A549 (cell line): ENCODE results near the gene PRMT9. TPM values are rescaled to one million over a fixed set of nuclear protein-coding genes. Genes with fewer than 3 reads are reported as not detected.

Source experiments
- ATAC-seq, 2 experiments: fragments of 200-7000 bp in 1 of 2; fragments of >200 bp in 1 of 2; cut with Nextera tagmentation in 1 of 2; cut with Tn5 transposase in 1 of 2; 3 replicates each; pipeline versions ENCODE4 v1.8.0 to v1.9.1; 2018 to 2020; ENCODE audit warnings: mild to moderate bottlenecking in 1 of 2, moderate library complexity in 1 of 2
- CTCF ChIA-PET: fragments of 300-600 bp; sonication (Branson Sonifier 250); formaldehyde crosslinking; extraction: SDS; loops from one replicate; lab custom pipeline; 2021; ENCODE audit warnings: antibody characterized with exemption, inconsistent platforms; lab: Yijun Ruan, JAX
- POLR2A ChIA-PET: fragments of 350-600 bp; formaldehyde crosslinking; extraction: SDS; loops from one replicate; lab custom pipeline; 2021; ENCODE audit warnings: antibody characterized with exemption, inconsistent platforms; lab: Yijun Ruan, JAX
- DNase-seq, 2 experiments: peaks; one replicate each; pipeline versions ENCODE4 v3.0.0 to v3.0.0-alpha.2; 2011 to 2016; ENCODE audit warnings: low read depth in 1 of 2, low spot score in 1 of 2
- FAIRE-seq: peaks from 2 replicates; lab custom pipeline; 2011; peaks lifted over from hg19 to GRCh38; lab: Jason Lieb, UNC
- H3K27ac ChIP-seq, 2 experiments: fragments of >200 bp; sonication (Bioruptor Twin); formaldehyde crosslinking; 3 replicates each; pipeline ENCODE4 v1.5.1; 2016 to 2017
- H3K4me1 ChIP-seq: fragments of >200 bp; sonication (Bioruptor Twin); formaldehyde crosslinking; 3 replicates; pipeline ENCODE4 v1.6.1; 2016
- H3K4me2 ChIP-seq: fragments of >200 bp; sonication (Bioruptor Twin); formaldehyde crosslinking; 3 replicates; pipeline ENCODE4 v1.6.1; 2016
- H3K4me3 ChIP-seq: fragments of >200 bp; sonication (Bioruptor Twin); formaldehyde crosslinking; 3 replicates; pipeline ENCODE4 v1.5.1; 2016
- H3K9me3 ChIP-seq: fragments of >200 bp; sonication (Bioruptor Twin); formaldehyde crosslinking; 3 replicates; pipeline ENCODE4 v1.6.1; 2016
- CBX8 ChIP-seq: fragments of 200-600 bp; sonication (generic); IDR thresholded peaks from 2 replicates; pipeline ENCODE4 v1.6.1; 2016
- CEBPB ChIP-seq, 2 experiments: fragments of >200 bp in 1 of 2; sonication (Bioruptor Twin) in 1 of 2; formaldehyde crosslinking in 1 of 2; IDR thresholded peaks; 2 replicates each; pipeline ENCODE4 v1.6.1; 2012 to 2016
- CHD2 ChIP-seq: fragments of 150-350 bp; IDR thresholded peaks from 2 replicates; pipeline ENCODE4 v1.6.1; 2014; ENCODE audit warnings: low read length; ENCODE audit not compliant: partially characterized antibody
- EHMT2 ChIP-seq: fragments of 200-600 bp; sonication (generic); IDR thresholded peaks from 2 replicates; pipeline ENCODE4 v1.6.1; 2016; ENCODE audit warnings: antibody characterized with exemption, low read depth, mild to moderate bottlenecking, moderate library complexity
- EP300 ChIP-seq, 2 experiments: fragments of >200 bp; sonication (Bioruptor Twin); formaldehyde crosslinking; IDR thresholded peaks; 2 replicates in 1 of 2; 3 replicates in 1 of 2; pipeline ENCODE4 v1.6.1; 2016 to 2017
- ESRRA ChIP-seq: fragments of 150-350 bp; IDR thresholded peaks from 2 replicates; pipeline ENCODE4 v1.6.1; 2014; ENCODE audit warnings: mild to moderate bottlenecking, low read length, borderline replicate concordance
- FOXS1 ChIP-seq: fragments of 250-450 bp; sonication (Bioruptor Pico); IDR thresholded peaks from 2 replicates; pipeline ENCODE4 v1.5.0; 2020; ENCODE audit warnings: mild to moderate bottlenecking, moderate library complexity
- GATA3 ChIP-seq: IDR thresholded peaks from 2 replicates; pipeline ENCODE4 v1.6.1; 2012; ENCODE audit warnings: borderline replicate concordance
- HEYL ChIP-seq: fragments of 250-450 bp; sonication (Bioruptor Pico); IDR thresholded peaks from 2 replicates; pipeline ENCODE4 v1.8.0; 2021; ENCODE audit warnings: mild to moderate bottlenecking, moderate library complexity
- HOXA7 ChIP-seq: fragments of 250-450 bp; sonication (Bioruptor Pico); IDR thresholded peaks from 2 replicates; pipeline ENCODE4 v1.5.0; 2020; ENCODE audit warnings: mild to moderate bottlenecking, moderate library complexity
- HOXB5 ChIP-seq: fragments of 250-450 bp; sonication (Bioruptor Pico); IDR thresholded peaks from 2 replicates; pipeline ENCODE4 v1.5.0; 2020; ENCODE audit warnings: mild to moderate bottlenecking, moderate library complexity
- JUNB ChIP-seq: fragments of >200 bp; sonication (Bioruptor Twin); formaldehyde crosslinking; IDR thresholded peaks from 2 replicates; pipeline ENCODE4 v1.6.1; 2016
- KDM1A ChIP-seq: fragments of 200-600 bp; sonication (generic); IDR thresholded peaks from 2 replicates; pipeline ENCODE4 v1.6.1; 2016; ENCODE audit warnings: low read depth, mild to moderate bottlenecking
- KDM5A ChIP-seq: fragments of 200-600 bp; sonication (generic); IDR thresholded peaks from 2 replicates; pipeline ENCODE4 v1.6.1; 2016; ENCODE audit warnings: antibody characterized with exemption, mild to moderate bottlenecking
- MYC ChIP-seq: IDR thresholded peaks from 2 replicates; pipeline ENCODE4 v1.6.1; 2012; ENCODE audit warnings: mild to moderate bottlenecking, inconsistent platforms, low read length, improper control_type of control experiment, borderline replicate concordance
- NFE2L2 ChIP-seq: fragments of 150-350 bp; conservative IDR thresholded peaks from 2 replicates; pipeline ENCODE4 v1.6.1; 2014; ENCODE audit warnings: low read length
- NPAS2 ChIP-seq: fragments of 250-450 bp; sonication (Bioruptor Pico); IDR thresholded peaks from 2 replicates; pipeline ENCODE4 v1.8.0; 2022; ENCODE audit warnings: mild to moderate bottlenecking, moderate library complexity, borderline replicate concordance
- PHF8 ChIP-seq: fragments of 200-600 bp; sonication (generic); IDR thresholded peaks from 2 replicates; pipeline ENCODE4 v1.6.1; 2016; ENCODE audit warnings: low read depth, mild to moderate bottlenecking, antibody characterized with exemption, moderate library complexity, borderline replicate concordance
- RARB ChIP-seq: fragments of 250-450 bp; sonication (Bioruptor Pico); IDR thresholded peaks from 2 replicates; pipeline ENCODE4 v1.8.0; 2021; ENCODE audit warnings: mild to moderate bottlenecking, moderate library complexity
- RCOR1 ChIP-seq: fragments of 150-350 bp; IDR thresholded peaks from 2 replicates; pipeline ENCODE4 v1.6.1; 2014; ENCODE audit warnings: antibody characterized with exemption, low read length, low read depth
- RFX5 ChIP-seq: fragments of 450-650 bp; IDR thresholded peaks from 2 replicates; pipeline ENCODE4 v1.7.1; 2014; ENCODE audit warnings: antibody characterized with exemption, mild to moderate bottlenecking, moderate library complexity
- TP53 ChIP-seq: fragments of 250-450 bp; sonication (Bioruptor Pico); IDR thresholded peaks from 2 replicates; pipeline ENCODE4 v1.5.0; 2021; ENCODE audit warnings: mild to moderate bottlenecking, moderate library complexity
- ZC3H11A ChIP-seq: fragments of 450-650 bp; IDR thresholded peaks from 2 replicates; pipeline ENCODE4 v1.6.1; 2014; ENCODE audit warnings: antibody characterized with exemption, mild to moderate bottlenecking
- WGBS: methylation state at CpG from one replicate; pipeline ENCODE4 v1.1.6; 2017; ENCODE audit errors: missing lambda C conversion rate; 5-methylcytosine and 5-hydroxymethylcytosine counted together
- polyA plus RNA-seq, 4 experiments: library from polyadenylated mRNA; depleted of rRNA in 3 of 4; stranded (reverse); fragments of >200 nt; fragmentation: RNase III in 1 of 4; extraction: RNeasy Plus Mini Kit Qiagen cat#74134 plus additional on column Dnase treatment in 1 of 4; gene quantifications; 2 replicates in 3 of 4; 3 replicates in 1 of 4; pipeline ENCODE4 v1.2.3, GENCODE V29; 2011 to 2017
- TF ChIP-seq, protein P1 (sequence below): fragments of 250-450 bp; sonication (Bioruptor Pico); IDR thresholded peaks from 2 replicates; pipeline ENCODE4 v1.5.0; 2021; ENCODE audit warnings: mild to moderate bottlenecking, moderate library complexity, borderline replicate concordance
- TF ChIP-seq, protein P2 (sequence below): fragments of 450-650 bp; IDR thresholded peaks from 2 replicates; pipeline ENCODE4 v1.6.1; 2014; ENCODE audit warnings: antibody characterized with exemption
- TF ChIP-seq, protein P3 (sequence below): fragments of 250-450 bp; sonication (Bioruptor Pico); IDR thresholded peaks from 2 replicates; pipeline ENCODE4 v1.5.0; 2020; ENCODE audit warnings: low read depth, mild to moderate bottlenecking, moderate library complexity
- TF ChIP-seq, protein P4 (sequence below): IDR thresholded peaks from 2 replicates; pipeline ENCODE4 v1.6.1; 2012

PRMT9 gene
- polyA plus RNA-seq, 2 of the 4 experiments (the other 2 are of a cell fraction): 2.8 to 6.3 TPM

DNA sequence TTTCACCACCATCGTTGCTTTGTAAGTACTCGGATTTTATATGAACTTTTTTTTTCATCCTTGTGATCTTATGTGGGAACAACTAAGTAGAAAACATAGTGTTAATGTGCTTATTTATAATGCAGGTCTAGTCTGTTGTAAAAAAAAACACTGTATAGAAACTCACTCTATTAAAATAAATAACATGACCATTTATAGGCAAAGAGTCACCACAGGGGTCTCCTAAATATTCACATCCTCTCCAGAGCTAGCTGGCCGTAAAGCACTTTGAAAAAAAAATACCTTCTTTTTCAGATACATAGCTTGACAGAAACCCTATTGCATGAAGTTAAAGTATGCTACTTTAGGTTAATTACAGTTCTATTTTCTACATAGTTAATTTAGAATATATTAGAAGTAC lies 55.5 kb downstream of the PRMT9 start:
- FAIRE-seq (no peak), ATAC-seq (no peak), DNase-seq (no peak)
- POLR2A ChIA-PET: no interaction called here
- Histone ChIP-seq H3K4me2 (no peak overlapping the region), H3K27ac (no peak overlapping the region), H3K4me3 (no peak overlapping the region), H3K4me1 (no peaks in the 10 kb centered on the region), H3K9me3 (no peaks in the 10 kb centered on the region)
- TF ChIP-seq NFE2L2 (no peak), GATA3 (no peak), CHD2 (no peak), CBX8 (no peak), RCOR1 (no peak), EP300 (IDR thresholded peaks at IDR 0.05) (no peak), KDM1A (no peak), PHF8 (no peak), HEYL (CRISPR knock-in tag) (no peak), HOXA7 (CRISPR knock-in tag) (no peak), JUNB (no peak), NPAS2 (CRISPR knock-in tag) (no peak), KDM5A (no peak), RARB (CRISPR knock-in tag) (no peak), ESRRA (no peak), RFX5 (no peak), ZC3H11A (no peak), HOXB5 (CRISPR knock-in tag) (no peak), CEBPB (IDR thresholded peaks at IDR 0.05) (no peak)
- TF ChIP-seq, protein P1, sequence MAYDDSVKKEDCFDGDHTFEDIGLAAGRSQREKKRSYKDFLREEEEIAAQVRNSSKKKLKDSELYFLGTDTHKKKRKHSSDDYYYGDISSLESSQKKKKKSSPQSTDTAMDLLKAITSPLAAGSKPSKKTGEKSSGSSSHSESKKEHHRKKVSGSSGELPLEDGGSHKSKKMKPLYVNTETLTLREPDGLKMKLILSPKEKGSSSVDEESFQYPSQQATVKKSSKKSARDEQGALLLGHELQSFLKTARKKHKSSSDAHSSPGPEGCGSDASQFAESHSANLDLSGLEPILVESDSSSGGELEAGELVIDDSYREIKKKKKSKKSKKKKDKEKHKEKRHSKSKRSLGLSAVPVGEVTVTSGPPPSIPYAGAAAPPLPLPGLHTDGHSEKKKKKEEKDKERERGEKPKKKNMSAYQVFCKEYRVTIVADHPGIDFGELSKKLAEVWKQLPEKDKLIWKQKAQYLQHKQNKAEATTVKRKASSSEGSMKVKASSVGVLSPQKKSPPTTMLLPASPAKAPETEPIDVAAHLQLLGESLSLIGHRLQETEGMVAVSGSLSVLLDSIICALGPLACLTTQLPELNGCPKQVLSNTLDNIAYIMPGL: no peak
- CTCF ChIA-PET: interaction anchor here (1.6 kb wide), 1 partner anchor 239 kb away, joined by 5 read pairs; no protein-coding TSS in a partner anchor
- 89% methylated on average over 3 of the region's 3 CpGs for WGBS

DNA sequence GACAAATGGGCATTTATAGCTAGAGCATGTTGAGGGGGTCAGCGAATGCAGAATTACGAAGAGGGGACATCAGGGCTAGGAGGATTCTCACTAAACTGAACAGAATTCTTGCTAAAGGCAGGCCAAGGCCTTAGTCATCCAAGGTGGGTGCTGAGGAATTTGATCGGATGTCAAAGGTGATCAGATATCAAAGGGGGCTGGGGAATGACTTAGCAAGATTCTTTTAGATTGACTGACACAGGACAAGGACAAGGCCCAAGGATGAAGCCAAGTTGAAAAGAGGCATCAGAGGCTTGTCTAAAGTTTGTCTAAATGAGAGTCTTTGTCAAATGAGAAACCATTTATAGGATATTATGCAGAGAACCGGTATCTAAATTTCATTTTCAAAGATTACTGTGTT lies 57.1 kb downstream of the PRMT9 start:
- POLR2A ChIA-PET: interaction anchor here (1.6 kb wide), 1 partner anchor 10 kb away, joined by 6 read pairs; the partner anchor contains the start of gene TMEM184C
- 86% methylated on average over 4 of the region's 4 CpGs for WGBS
- no peaks in the 10 kb centered on the region for H3K9me3 ChIP-seq
- TF ChIP-seq EHMT2: no peak
- TF ChIP-seq RARB (CRISPR knock-in tag): no peak
- no peak for TF ChIP-seq RCOR1
- no peak for TF ChIP-seq EP300 (IDR thresholded peaks at IDR 0.05)
- no peak for TF ChIP-seq TP53
- no peak for TF ChIP-seq KDM1A
- TF ChIP-seq ZC3H11A: no peak
- TF ChIP-seq, protein P2, sequence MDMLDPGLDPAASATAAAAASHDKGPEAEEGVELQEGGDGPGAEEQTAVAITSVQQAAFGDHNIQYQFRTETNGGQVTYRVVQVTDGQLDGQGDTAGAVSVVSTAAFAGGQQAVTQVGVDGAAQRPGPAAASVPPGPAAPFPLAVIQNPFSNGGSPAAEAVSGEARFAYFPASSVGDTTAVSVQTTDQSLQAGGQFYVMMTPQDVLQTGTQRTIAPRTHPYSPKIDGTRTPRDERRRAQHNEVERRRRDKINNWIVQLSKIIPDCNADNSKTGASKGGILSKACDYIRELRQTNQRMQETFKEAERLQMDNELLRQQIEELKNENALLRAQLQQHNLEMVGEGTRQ: no peak
- H3K4me2 ChIP-seq: no peak overlapping the region
- DNase-seq (no peak), FAIRE-seq (no peak), ATAC-seq (no peak)
- CTCF ChIA-PET: interaction anchor here (1.2 kb wide), 1 partner anchor 240 kb away, joined by 6 read pairs; no protein-coding TSS in a partner anchor
- no peak overlapping the region for H3K4me3 ChIP-seq
- H3K27ac ChIP-seq: no peak overlapping the region
- no peaks in the 10 kb centered on the region for H3K4me1 ChIP-seq

DNA sequence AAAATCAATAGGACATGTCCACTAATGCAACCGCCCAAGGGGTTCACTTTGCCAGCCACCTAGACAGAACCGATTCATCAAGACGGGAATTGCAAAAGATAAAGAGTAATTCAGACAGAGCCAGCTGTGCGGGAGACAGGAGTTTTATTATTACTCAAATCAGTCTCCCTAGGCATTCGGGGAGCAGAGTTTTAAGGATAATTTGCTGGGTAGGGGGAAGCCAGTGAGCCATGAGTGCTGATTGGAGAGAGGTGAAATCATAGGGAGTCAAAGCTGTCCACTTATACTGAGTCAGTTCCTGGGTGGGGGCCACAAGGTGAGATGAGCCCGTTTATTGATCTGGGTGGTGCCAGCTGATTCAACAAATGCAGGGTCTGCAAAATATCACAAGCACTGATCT lies 58.2 kb downstream of the PRMT9 start:
- Histone ChIP-seq H3K4me2 (no peak overlapping the region), H3K4me3 (no peak overlapping the region), H3K4me1 (no peaks in the 10 kb centered on the region), H3K27ac (no peak overlapping the region), H3K9me3 (no peaks in the 10 kb centered on the region)
- ATAC-seq: no peak
- ChIA-PET POLR2A (interaction anchor here (1.6 kb wide), 1 partner anchor 8 kb away, joined by 6 read pairs; the partner anchor contains the start of gene TMEM184C), CTCF (interaction anchor here (1.2 kb wide), 1 partner anchor 241 kb away, joined by 6 read pairs; no protein-coding TSS in a partner anchor)
- no peak for DNase-seq
- 80% methylated on average over 6 of the region's 6 CpGs for WGBS
- FAIRE-seq: no peak
- TF ChIP-seq MYC: no peak
- no peak for TF ChIP-seq HOXB5 (CRISPR knock-in tag)
- TF ChIP-seq EP300 (IDR thresholded peaks at IDR 0.05): no peak
- TF ChIP-seq RCOR1: no peak
- TF ChIP-seq PHF8: no peak
- TF ChIP-seq, protein P1: no peak
- no peak for TF ChIP-seq FOXS1 (CRISPR knock-in tag)
- TF ChIP-seq, protein P3, sequence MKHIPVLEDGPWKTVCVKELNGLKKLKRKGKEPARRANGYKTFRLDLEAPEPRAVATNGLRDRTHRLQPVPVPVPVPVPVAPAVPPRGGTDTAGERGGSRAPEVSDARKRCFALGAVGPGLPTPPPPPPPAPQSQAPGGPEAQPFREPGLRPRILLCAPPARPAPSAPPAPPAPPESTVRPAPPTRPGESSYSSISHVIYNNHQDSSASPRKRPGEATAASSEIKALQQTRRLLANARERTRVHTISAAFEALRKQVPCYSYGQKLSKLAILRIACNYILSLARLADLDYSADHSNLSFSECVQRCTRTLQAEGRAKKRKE (CRISPR knock-in tag): no peak
- TF ChIP-seq, protein P4, sequence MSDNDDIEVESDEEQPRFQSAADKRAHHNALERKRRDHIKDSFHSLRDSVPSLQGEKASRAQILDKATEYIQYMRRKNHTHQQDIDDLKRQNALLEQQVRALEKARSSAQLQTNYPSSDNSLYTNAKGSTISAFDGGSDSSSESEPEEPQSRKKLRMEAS: no peak
- TF ChIP-seq, protein P2: no peak
